Measurements from ENCODE around the gene THADA.

The THADA gene

DNA sequence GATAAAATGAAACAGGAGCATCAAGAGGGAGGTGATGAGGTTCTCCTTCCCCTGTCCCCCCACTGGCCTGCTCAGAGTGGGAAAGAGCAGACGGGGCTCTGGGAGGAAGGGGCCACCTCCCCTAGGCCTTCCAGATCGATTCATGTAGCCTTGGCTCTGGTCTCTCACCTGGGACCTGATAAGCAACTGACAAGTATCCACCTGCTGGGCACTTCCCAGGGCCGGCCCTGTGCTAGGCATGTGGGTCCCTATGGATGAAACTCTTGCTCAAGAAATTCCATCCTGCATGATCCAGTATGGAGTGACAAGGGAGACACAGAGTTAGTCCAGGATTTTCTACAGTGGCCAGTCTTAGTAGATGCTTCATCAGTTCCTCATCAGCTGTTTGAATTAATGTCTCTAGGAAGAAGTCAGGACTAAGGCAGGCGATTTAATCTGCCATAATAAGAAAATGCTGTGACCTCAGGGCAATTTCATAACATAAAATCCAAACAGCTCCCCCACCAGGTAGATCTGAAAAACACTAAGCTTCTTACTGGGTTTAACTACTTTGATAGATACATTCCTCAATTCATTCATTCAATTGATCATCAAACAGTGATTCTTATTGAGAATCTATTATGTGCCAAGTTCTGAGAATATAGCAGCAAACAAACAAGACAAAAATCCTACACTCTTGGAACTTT is 324.8 kb downstream of the THADA start:
- DNase-seq (ENCODE audit: low read depth) = no peak

DNA sequence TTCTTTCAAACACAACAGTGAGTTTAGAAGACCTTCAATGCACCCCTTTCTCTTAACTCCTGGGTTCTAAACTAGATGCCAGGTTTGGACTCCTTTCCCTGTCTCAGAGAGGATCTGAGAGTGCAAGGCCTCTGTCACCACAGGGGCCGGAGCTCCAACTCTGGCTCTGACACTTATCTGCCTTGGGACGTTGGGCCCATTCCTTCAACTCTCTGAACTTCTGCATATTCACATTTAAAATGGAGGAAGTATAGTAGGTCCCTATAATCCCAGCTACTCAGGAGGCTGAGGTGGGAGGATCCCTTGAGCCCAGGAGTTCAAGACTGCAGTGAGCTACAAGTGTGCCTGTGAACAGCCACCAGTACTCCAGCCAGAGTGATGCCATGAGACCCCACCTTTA is 325.4 kb downstream of the THADA start:
- DNase-seq (ENCODE audit: low read depth) = no peak

DNA sequence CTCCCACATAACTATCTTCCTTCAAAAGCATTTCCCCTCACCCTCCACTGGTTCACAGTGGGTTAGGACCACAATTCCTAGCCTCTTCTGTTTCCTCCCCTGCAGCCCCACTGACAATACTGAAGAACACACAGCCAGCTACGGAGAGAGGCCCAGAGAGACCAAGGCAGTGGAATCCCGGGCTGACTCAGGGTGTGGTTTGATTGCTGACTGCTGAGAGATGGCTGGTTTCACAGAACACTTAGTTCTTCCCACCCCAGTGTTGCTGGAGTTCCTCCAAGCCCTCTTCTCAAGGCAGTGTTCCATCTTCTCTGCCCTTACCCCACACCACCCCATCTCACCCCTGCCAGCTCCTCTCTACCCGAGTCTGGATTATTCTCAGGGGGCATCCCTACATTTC is 326.1 kb downstream of the THADA start:
- peak; percentile 23 for DNase-seq (ENCODE audit: low read depth)

DNA sequence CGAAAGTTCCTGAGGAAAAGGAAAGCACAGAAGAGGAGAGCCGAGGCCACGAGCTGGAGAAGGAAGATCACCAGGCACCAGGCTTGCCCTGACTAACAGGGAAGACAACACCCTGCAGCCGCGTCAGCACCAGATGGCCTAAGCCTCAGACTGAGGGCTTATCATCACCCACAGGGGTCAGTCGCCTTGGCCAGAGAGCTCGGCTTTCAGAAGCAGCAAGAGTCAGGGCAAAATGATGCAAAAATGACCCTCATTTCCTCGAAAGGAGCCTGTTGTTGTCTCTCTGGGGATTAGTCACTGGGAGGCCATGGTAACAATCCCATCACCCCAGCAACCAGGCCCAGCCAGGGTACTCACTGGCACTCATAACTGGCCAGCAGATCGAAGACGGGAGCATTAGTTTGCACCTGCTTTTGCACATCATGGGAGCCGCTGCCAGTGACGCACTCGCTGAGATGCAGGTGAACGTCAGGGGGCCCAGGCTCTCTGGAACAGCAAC is 326.7 kb downstream of the THADA start:
- DNase-seq (ENCODE audit: low read depth) = peak; percentile 91

DNA sequence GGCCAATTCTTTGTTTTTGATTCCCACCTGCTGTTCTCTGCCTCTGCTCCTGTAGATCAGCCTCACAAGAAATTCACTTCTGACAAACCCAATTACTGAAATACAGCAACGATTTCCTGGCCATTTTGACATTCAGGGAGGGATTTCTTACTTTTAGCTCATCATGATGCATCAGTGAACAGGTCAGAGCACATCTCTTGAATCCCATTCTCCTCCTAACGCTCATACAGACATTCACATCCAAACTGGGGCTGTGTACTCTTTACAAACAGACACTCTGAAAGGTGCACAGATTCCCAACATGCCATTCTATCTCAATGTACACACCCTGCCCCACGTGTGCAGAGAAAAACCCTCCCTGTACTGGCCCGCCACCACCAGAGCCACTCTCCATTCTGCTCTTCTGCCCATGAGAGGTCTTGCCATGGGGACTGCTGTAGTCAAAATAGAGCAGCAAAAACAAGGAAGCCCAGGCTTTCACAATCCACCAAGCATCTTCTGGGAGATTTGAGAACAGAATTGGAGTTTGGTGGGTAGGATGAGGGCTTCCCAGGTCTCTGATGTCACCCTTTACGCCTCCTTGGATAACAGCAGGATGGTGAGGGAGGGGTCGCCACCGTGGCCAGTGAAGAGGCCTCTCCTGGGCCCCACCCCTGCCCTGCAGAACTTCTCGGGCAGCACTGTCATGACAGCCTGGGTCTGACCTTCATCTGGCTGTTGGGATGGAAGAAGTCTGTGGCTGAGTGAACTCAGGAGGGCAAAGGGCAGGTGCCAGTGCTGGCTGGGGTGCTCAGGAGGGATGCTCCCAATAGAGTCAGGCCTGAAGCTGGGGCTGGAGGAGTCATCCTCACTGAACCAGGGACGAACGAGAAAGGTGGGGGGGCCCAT is 327.5 kb downstream of the THADA start:
- no peak for DNase-seq (ENCODE audit: low read depth)

DNA sequence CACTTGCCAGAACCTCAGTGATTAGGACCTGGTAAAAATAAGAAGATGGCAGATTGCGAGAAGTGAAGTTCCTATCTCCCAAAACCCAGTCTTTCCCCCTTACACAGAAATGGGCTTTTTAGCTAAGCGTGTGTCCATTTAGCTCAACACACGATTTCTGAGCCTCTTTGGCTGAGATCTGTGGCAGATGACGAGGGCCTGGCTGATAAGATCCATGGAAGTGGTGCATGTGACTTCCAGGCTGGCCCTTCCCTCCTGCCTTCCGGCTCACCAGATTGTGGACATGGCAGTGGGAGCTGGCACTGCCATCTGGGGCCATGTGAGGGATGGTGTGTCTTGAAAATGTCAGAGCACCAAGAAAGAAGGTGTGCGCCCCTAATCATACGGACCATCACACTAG is 328.5 kb downstream of the THADA start:
- DNase-seq (ENCODE audit: low read depth) = no peak

DNA sequence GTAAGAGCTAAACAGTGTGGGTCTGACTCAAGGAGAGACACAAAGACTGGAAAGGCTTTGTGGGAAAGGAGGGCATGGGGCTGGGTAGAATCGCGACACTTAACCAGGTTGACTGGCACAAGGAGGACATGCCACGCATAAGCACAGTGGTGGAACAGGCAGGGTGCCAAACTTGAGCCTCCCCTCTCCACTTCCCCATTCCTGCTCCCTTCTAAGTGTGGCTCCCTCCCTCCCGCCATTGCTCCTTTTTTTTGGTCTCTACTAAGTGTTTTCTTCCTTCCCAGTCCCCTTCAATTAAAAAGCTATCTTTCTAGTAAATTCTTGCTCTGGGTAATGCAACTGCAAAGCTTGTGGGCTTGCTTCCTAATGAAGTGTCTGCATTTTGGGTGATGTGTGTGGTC is 329.1 kb downstream of the THADA start:
- no peak for DNase-seq (ENCODE audit: low read depth)

DNA sequence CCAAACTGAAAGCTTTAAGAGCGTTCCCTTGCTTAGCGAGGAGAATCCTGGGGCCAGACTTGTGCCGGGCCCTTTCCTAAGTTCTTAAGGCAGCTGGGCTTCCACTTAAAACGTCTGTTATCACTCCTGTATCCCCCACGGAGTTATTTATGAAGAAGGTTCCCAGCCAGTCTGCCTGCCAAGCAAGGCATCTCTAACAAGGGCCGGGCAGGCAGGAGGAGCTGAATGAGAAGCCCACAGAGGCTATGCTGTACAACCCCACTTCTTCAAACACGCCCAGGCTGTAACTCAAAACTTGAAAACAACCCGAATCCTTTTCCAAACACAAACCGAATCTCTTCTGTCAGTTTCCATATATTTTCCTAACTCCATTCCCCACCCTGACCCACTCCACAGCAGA is 330.4 kb downstream of the THADA start:
- no peak for DNase-seq (ENCODE audit: low read depth)

DNA sequence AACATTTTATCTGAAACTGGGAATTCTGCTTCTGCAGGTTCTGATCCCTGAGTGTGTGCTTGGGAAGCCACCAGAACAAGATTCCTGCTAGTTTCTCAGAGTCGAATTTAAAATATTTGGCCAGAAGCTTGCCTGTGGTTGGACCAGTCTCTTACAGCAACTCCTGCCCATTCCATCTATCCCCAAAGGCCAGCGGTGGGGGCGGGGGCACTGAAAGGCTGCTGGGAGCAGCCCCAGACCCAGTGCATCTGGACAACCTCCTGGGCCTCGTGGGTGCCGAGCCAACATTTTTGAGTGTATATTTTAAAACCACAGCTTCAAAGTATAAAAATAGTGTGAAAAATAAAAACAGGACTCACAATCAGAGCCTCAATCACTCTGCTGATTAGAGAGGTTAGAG is 330.8 kb downstream of the THADA start:
- DNase-seq (ENCODE audit: low read depth) = no peak

DNA sequence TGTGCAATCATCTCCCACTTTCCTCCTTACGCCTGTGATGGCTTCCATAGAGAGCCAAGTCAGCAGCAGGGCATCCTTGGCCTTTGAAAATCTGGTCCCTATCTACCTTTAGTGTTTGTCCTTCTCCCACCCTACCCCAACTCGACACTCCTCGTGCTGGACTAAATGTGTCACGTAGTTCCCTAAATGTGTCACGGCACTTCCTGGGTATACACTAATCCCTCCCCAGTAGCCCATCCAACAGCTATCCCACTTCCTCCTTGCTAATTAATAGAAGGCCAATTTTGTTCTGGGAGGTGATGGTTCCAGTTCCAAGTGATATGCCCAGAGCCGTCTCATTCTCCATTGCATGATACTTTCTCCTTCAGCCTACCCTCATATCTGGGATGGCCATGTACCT is 332.9 kb downstream of the THADA start:
- DNase-seq (ENCODE audit: low read depth) = no peak

DNA sequence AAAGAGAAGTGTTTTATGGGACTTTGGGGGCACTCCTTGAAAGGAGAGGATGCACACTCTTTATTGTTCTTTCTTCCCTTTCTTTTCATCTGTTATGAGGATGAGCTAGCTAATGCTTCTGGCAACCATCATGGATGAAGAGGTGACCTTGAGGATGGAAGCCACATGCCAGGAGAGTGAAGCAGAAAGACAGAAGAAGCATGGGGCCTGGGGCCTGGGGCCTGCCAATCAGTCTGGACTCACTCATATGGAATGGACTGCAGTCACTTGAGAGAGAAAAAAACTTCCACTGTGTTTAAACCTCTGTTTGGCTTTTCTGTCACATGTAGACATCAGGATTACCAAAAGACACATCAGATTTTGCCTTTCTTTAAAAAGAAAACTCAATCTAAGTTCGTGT is 333.6 kb downstream of the THADA start:
- no peak for DNase-seq (ENCODE audit: low read depth)

DNA sequence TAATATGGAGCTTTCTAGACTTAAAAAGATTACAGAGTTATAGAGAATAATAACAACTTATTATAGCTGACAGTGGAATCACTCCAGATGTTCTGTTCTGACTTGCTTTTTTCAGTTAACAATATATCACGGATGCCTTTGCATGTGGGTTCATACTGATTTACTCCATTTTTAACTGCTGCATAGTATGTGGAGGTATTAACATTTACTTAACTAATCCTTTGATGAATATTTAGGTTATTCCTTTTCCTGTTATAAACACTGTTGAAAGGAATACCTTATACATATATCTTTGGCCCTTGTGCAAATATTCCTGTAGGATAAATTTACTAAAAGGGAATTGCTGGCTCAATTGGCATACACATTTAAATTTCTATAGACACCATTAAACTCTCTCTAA is 336.3 kb downstream of the THADA start:
- no peak for DNase-seq (ENCODE audit: low read depth)

DNA sequence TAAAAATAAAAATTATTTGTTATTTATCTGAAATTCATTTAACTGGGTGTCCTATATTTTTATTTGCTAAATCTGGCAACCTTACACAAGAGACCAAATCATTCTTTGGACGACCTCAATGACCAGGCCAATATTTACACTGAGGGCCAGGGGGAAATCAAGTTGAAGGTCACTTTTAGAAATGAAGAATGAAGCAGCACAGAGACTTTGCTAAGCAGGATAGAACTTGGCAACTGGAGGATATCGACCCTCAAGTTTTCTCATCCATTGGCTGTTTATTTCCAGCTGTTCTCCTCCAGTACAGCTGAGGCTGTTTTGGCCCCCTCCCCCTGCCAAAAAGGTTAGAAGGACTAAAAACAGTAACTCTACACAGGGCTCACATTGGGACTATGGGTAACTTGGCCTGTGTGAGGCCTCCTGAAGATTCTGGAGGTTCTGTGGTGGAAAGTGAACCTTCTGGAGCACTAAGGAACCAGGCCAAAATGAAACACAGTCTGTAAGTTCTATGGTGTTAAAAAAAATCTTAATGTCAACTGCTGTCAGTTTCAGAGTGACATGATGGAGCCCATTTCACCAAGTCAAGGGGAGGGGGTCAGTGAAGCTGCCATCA is 337.2 kb downstream of the THADA start:
- DNase-seq (ENCODE audit: low read depth) = no peak

DNA sequence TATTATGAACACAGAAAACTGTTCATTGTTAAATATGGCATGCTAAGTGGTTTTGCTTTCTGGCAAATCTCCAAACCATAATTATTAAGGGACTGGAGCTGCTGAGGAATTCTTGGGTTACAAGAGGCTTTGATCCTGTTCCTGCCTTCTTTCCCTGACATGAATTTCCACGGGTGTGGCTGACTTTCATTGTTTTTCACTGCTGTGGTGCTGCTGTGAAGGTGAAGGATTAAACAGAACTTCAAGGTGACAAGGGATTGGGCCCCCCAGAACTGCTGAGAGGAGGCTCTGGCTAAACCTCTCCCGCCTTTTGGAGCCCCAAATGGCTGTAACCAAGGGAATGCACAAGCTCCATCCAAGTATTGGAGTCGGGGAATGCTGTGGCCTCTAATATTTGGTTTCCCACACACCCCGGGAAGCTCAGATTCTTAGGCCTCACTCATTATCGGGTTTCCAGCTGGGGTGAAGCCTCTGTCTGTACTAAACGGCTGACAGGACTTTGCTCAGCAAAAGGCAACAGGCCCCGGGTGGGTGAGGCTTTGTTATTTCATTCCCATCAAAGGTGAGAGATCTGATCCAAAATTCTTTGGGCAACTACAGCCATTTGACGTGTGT is 340.4 kb downstream of the THADA start:
- DNase-seq (ENCODE audit: low read depth) = no peak

DNA sequence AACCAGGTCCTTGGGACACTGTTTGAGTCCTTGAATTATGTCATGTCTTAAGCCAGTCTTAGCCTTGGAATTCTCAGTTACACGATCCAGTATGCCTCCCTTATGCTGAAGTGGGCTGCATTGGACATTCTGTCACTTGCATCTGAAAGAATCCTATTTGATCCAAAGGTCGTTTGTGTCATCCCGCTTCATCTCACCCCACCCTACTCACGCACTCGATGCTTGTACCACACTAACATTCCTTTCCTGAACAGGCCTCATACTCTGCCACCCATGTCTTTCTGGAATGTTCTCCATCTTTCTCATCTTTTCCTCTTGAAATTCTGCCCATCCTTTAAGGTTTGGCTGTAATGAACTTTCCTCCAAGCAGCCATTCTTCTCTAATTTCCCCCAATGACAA is 341.5 kb downstream of the THADA start:
- no peak for DNase-seq (ENCODE audit: low read depth)

DNA sequence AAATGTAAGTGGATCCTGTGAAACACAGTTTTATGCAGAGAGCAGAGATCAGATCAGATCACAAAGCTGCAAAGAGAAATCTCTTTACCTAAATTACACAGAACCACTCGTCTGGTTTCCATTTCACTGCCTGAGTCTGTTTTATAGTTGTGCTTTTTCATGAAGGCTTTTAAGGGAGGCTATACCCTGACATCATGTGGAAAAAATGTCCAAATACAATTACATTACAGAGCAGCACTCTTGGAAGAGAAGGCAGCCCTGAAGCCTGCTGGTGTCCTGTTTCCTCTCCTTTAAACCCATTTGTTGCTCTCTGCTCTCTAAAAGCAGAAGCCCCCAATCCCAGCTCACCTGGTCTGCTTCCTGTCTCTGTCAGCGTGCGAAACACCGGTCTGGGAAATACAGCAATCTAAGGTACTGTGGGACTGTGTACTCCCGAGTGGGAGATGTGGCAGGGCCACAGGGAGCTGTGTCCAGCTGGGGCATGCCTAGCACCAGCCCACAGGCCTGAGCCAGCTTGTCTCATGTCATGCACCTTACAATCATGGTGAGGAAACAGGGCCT is 344.6 kb downstream of the THADA start:
- no peak for DNase-seq (ENCODE audit: low read depth)

DNA sequence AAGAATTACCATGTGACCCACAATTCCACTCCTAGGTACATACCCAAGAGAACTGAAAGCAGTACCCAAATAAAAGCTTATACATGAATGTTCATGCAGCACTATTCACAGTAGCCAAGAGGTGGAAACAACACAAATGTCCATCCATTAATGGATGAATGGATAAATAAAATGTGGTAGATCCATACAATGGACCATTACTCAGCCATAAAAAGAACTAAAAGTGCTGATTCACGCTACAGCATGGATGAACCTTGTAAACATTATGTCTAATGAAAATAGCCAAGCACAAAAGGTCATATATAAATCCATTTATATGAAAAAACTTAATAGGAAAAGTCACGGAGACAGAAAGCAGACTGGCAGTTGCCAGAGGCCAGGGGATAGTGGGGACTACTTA is 345.8 kb downstream of the THADA start:
- DNase-seq (ENCODE audit: low read depth) = no peak

DNA sequence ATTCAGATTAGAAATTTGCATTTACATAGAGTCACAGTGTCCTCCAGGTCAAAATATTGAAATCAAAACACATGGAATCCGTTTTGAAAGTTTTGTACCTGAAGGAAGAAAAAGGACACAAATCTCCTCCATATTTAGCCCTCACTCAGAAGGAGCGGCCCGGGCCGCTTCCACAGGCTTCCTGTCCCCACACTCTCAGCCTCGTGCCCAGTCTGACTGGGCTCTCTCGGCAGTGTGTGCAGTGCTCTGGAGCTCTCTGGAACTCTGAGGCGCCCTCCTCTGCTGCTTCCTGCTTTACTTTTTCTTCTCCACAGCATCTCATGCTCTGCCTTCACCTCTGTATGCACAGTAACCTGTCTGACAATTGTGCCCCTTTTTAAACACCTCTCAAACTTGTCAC is 347.2 kb downstream of the THADA start:
- no peak for DNase-seq (ENCODE audit: low read depth)

DNA sequence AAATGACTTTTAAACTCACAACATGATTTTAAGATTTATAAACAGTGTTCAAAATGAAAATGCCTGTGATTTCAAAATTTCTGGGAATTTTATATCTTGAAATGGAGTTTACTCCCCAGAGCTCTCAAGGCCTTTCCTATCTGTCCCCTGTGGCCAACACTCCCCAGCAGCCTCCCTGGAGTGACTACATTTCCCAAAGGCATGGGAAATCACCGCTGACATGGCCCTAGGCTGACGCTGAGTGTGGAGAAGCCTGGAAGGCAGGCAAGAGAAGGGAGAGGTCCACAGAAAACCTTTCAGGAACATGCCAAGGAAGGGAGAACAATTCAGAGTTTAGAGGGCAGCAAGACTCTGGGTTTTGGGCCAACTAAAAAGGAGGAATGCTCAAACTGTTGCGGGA is 349.2 kb downstream of the THADA start:
- no peak for DNase-seq (ENCODE audit: low read depth)

DNA sequence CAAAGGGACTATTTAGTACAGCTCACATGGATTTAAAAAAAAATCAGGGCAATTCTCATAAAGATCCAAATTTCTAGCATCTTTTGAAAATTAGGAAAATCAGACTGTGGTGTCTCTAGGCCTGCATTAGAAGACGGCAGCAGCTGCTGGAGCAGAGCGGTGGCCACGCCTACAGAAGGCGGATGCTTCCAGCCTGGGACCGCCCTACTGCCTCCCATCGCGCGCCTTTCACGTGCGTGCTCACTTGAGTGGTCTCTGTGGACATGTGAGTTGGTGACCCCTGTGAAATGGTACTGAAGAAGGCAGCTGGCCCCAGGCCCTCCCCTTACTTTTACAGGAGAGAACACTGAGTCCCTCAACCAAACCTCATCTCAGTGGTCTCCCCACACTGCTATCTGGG is 354.3 kb downstream of the THADA start:
- DNase-seq (ENCODE audit: low read depth) = no peak

DNA sequence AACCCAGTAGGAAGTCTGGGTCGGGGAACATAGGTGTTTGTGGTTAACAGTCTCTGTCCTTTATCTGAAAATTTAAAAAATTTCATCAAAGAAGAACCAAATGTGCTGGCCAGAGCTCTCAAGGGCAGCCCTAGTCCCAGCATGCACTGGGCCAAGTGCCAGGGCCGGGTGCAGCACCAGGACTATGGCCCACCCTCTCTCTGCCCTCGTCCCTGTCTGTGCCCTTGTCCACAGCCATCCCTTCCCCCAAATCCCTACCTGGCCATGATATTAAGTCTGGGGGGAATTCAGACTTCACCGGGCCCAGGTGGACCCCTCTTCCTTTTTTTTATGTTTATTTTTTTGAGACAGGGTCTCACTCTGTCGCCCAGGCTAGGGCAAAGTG is 355.1 kb downstream of the THADA start:
- no peak for DNase-seq (ENCODE audit: low read depth)
